HCT116 (cell line): Measurements from ENCODE around the gene TOR1AIP1. TPM values are rescaled to one million over a fixed set of nuclear protein-coding genes. Genes with fewer than 3 reads are reported as not detected.

Experiments
- ATAC-seq: fragments of 200-7000 bp; cut with Tn5 transposase; 2 replicates; pipeline ENCODE4 v1.9.1; 2020; ENCODE audit warnings: mild to moderate bottlenecking, moderate library complexity
- BruUV-seq: library from RNA; stranded (reverse); fragments of 400-500 nt; replicated peaks from 2 replicates; lab custom pipeline; 2021; lab: Mats Ljungman, UMichigan
- CTCF ChIA-PET: fragments of 300-600 bp; sonication (Branson Sonifier 250); formaldehyde crosslinking; loops from one replicate; lab custom pipeline; 2021; ENCODE audit warnings: antibody characterized with exemption; lab: Charles Lee
- POLR2A ChIA-PET: fragments of 300-600, 350-600 bp; sonication (Branson Sonifier 250); formaldehyde crosslinking; loops from one replicate; lab custom pipeline; 2021; ENCODE audit warnings: antibody characterized with exemption; lab: Charles Lee
- RAD21 ChIA-PET, 2 experiments: fragments of 300-600 bp; sonication (Branson Sonifier 250); formaldehyde crosslinking; loops; one replicate each; lab custom pipeline; 2023; ENCODE audit warnings: low total read pairs in 2 of 2; ENCODE audit not compliant: uncharacterized antibody in 2 of 2, unreplicated experiment in 2 of 2, low non-redundant PET in 1 of 2; lab: Charles Lee
- DNase-seq: peaks from one replicate; pipeline ENCODE4 v3.0.0-alpha.2; 2010; ENCODE audit warnings: low read depth, low spot score
- H2AFZ ChIP-seq: fragments of 200-600 bp; shearing (Covaris generic), sonication (generic); 2 replicates; pipeline ENCODE4 v1.6.1; 2017; ENCODE audit warnings: low read depth, mixed run types, mixed read lengths, antibody characterized with exemption, low read length; ENCODE audit not compliant: poor library complexity, severe bottlenecking
- H3K27ac ChIP-seq: 2 replicates; pipeline ENCODE4 v1.5.1; 2012; ENCODE audit warnings: low read depth, low read length
- H3K27me3 ChIP-seq: fragments of 200-600 bp; sonication (generic); 2 replicates; pipeline ENCODE4 v1.6.1; 2016; ENCODE audit warnings: mixed run types, low read length, mixed read lengths; ENCODE audit not compliant: insufficient read depth
- H3K36me3 ChIP-seq, 2 experiments: fragments of 200-500 bp in 1 of 2; fragments of 200-600 bp in 1 of 2; sonication (Bioruptor generic) in 1 of 2; sonication (generic) in 1 of 2; 2 replicates each; pipeline versions ENCODE4 v1.5.1 to v1.6.1; 2014 to 2016; ENCODE audit warnings: low read length in 2 of 2, inconsistent platforms in 1 of 2, mixed read lengths in 1 of 2, mixed run types in 1 of 2; ENCODE audit not compliant: insufficient read depth in 2 of 2, control insufficient read depth in 1 of 2
- H3K4me1 ChIP-seq, 2 experiments: fragments of 200-600 bp in 1 of 2; sonication (generic) in 1 of 2; 2 replicates each; pipeline versions ENCODE4 v1.5.1 to v1.6.1; 2012 to 2017; ENCODE audit warnings: low read length in 2 of 2, inconsistent platforms in 1 of 2, mild to moderate bottlenecking in 1 of 2, mixed read lengths in 1 of 2, mixed run types in 1 of 2, moderate library complexity in 1 of 2; ENCODE audit not compliant: insufficient read depth in 2 of 2, control insufficient read depth in 1 of 2
- H3K4me2 ChIP-seq: fragments of 200-600 bp; sonication (generic); 2 replicates; pipeline ENCODE4 v1.6.1; 2017; ENCODE audit warnings: mixed run types, low read length, mixed read lengths
- H3K4me3 ChIP-seq, 2 experiments: fragments of 200-600 bp in 1 of 2; sonication (generic) in 1 of 2; replicated peaks in 1 of 2; 2 replicates each; pipeline ENCODE4 v1.5.1; 2011 to 2016; ENCODE audit warnings: low read length in 2 of 2, control low read depth in 1 of 2, low read depth in 1 of 2, mild to moderate bottlenecking in 1 of 2, mixed read lengths in 1 of 2, mixed run types in 1 of 2
- H3K79me2 ChIP-seq: fragments of 200-600 bp; sonication (generic); 2 replicates; pipeline ENCODE4 v1.6.1; 2017; ENCODE audit warnings: mild to moderate bottlenecking, mixed run types, low read length, moderate library complexity, mixed read lengths; ENCODE audit not compliant: insufficient read depth
- H3K9ac ChIP-seq: fragments of 200-600 bp; sonication (generic); 2 replicates; pipeline ENCODE4 v1.6.1; 2016; ENCODE audit warnings: low read length, mixed read lengths
- H3K9me2 ChIP-seq: fragments of 200-600 bp; sonication (generic), shearing (Covaris generic); 2 replicates; pipeline ENCODE4 v1.6.1; 2017; ENCODE audit warnings: mixed run types, mild to moderate bottlenecking, moderate library complexity; ENCODE audit not compliant: insufficient read depth
- H3K9me3 ChIP-seq, 2 experiments: fragments of 200-500 bp in 1 of 2; fragments of 200-600 bp in 1 of 2; sonication (Bioruptor generic) in 1 of 2; sonication (generic) in 1 of 2; 2 replicates each; pipeline ENCODE4 v1.6.1; 2014 to 2017; ENCODE audit warnings: low read length in 2 of 2, mixed read lengths in 2 of 2, inconsistent platforms in 1 of 2, low read depth in 1 of 2, mild to moderate bottlenecking in 1 of 2, mixed run types in 1 of 2, moderate library complexity in 1 of 2; ENCODE audit not compliant: control insufficient read depth in 1 of 2, insufficient read depth in 1 of 2
- H4K20me1 ChIP-seq: fragments of 200-600 bp; sonication (generic), shearing (Covaris generic); 2 replicates; pipeline ENCODE4 v1.6.1; 2017; ENCODE audit warnings: mixed run types, mild to moderate bottlenecking, moderate library complexity; ENCODE audit not compliant: insufficient read depth
- CEBPB ChIP-seq: IDR thresholded peaks from 2 replicates; pipeline ENCODE4 v1.6.1; 2012; ENCODE audit warnings: low read depth
- CTCF ChIP-seq, 3 experiments: fragments of 200-600 bp in 1 of 3; sonication (generic) in 1 of 3; IDR thresholded peaks in 2 of 3; conservative IDR thresholded peaks in 1 of 3; 2 replicates each; pipeline ENCODE4 v1.5.1; 2012 to 2017; ENCODE audit warnings: low read depth in 2 of 3, low read length in 2 of 3, antibody characterized with exemption in 1 of 3, borderline replicate concordance in 1 of 3, control low read depth in 1 of 3, mild to moderate bottlenecking in 1 of 3, mixed read lengths in 1 of 3, mixed run types in 1 of 3, moderate library complexity in 1 of 3; ENCODE audit not compliant: insufficient read depth in 1 of 3
- EGR1 ChIP-seq: IDR thresholded peaks from 2 replicates; pipeline ENCODE4 v1.6.1; 2012; ENCODE audit warnings: low read depth
- ELF1 ChIP-seq: IDR thresholded peaks from 2 replicates; pipeline ENCODE4 v1.6.1; 2012; ENCODE audit warnings: low read depth, borderline replicate concordance
- JUND ChIP-seq: IDR thresholded peaks from 2 replicates; pipeline ENCODE4 v1.6.1; 2012
- POLR2A ChIP-seq: IDR thresholded peaks from 2 replicates; pipeline ENCODE4 v1.7.0; 2011; ENCODE audit warnings: borderline replicate concordance; ENCODE audit not compliant: insufficient read depth, insufficient read length; ENCODE audit errors: extremely low read depth
- POLR2AphosphoS5 ChIP-seq: IDR thresholded peaks from 2 replicates; pipeline ENCODE4 v1.6.1; 2011; ENCODE audit warnings: mild to moderate bottlenecking, low read depth, low read length, moderate library complexity
- SIN3A ChIP-seq: IDR thresholded peaks from 2 replicates; pipeline ENCODE4 v1.6.1; 2012; ENCODE audit warnings: low read depth
- YY1 ChIP-seq: IDR thresholded peaks from 2 replicates; pipeline ENCODE4 v1.6.1; 2011; ENCODE audit warnings: low read length, low read depth, moderate library complexity, mild to moderate bottlenecking; ENCODE audit not compliant: insufficient replicate concordance; ENCODE audit errors: extremely low read depth
- ZBTB33 ChIP-seq: IDR thresholded peaks from 2 replicates; pipeline ENCODE4 v1.6.1; 2011; ENCODE audit warnings: mild to moderate bottlenecking, low read length, moderate library complexity; ENCODE audit not compliant: insufficient replicate concordance; ENCODE audit errors: extremely low read depth
- ZFX ChIP-seq: fragments of 450-650 bp; IDR thresholded peaks from 2 replicates; pipeline ENCODE4 v1.6.1; 2017
- intact Hi-C: fragments of 100-400 bp; cut with micrococcal nuclease; formaldehyde crosslinking; loops from 2 replicates; pipeline ENCODE4 v1.10.0; 2022
- total RNA-seq: library from RNA; stranded (reverse); gene quantifications from one replicate; pipeline ENCODE4 v1.2.1, GENCODE V29; 2021; ENCODE audit not compliant: unreplicated experiment

The TOR1AIP1 gene
- total RNA-seq, 1 experiment from 2014 or later, result 30.5 TPM

- no peak for DNase-seq
- no peak for ATAC-seq
- H3K4me3 ChIP-seq, result no peak overlapping the region
- H3K9ac ChIP-seq, result no peak overlapping the region
- ChIA-PET CTCF (no interaction called here), POLR2A (no interaction called here), RAD21 (no interaction called here)
- no peaks in the 10 kb centered on the region for H3K27me3 ChIP-seq
- H3K4me1 ChIP-seq, result no peaks in the 10 kb centered on the region
- no peak overlapping the region for H2AFZ ChIP-seq
- BruUV-seq, result no TSS peak
- H4K20me1 ChIP-seq, result no peaks in the 10 kb centered on the region
- intact Hi-C loops, result no loop called here
- H3K4me2 ChIP-seq, result no peak overlapping the region
- H3K27ac ChIP-seq, result no peak overlapping the region
- no peaks in the 10 kb centered on the region for H3K9me2 ChIP-seq
- TF ChIP-seq YY1 (no peak), ZFX (no peak), CTCF (IDR thresholded peaks at IDR 0.05 in 2 of 3, conservative IDR thresholded peaks at IDR 0.05 in 1 of 3; ENCODE audit: borderline replicate concordance in 1 of 3, insufficient read depth in 1 of 3, low read depth in 2 of 3, low read length in 2 of 3) (no peak), SIN3A (no peak), ZBTB33 (no peak), CEBPB (no peak), POLR2A (no peak), EGR1 (no peak), POLR2AphosphoS5 (no peak), JUND (no peak), ELF1 (no peak)
- peaks cover 2 to 10% of the 10 kb centered on the region in 2 experiments; a peak in 1 of 4 replicates for H3K36me3 ChIP-seq
- H3K9me3 ChIP-seq, result no peaks in the 10 kb centered on the region
- no peaks in the 10 kb centered on the region for H3K79me2 ChIP-seq
These were observed 40.9 kb downstream of the TOR1AIP1 start for GRCh38 chr1:179923029-179923428.
